K562 (cell line): ENCODE results near the gene ELMO1. TPM values are rescaled to one million over a fixed set of nuclear protein-coding genes. Genes with fewer than 3 reads are reported as not detected.

Experiments used
- ATAC-seq: fragments of 200-7000 bp; cut with Tn5 transposase; 3 replicates; pipeline ENCODE4 v1.9.1; 2020; ENCODE audit warnings: moderate library complexity
- BruUV-seq: library from RNA; stranded (reverse); fragments of 400-500 nt; replicated peaks from 2 replicates; lab custom pipeline; 2021; lab: Mats Ljungman, UMichigan
- CTCF ChIA-PET: fragments of 300-600 bp; formaldehyde crosslinking; extraction: SDS; loops from one replicate; lab custom pipeline; 2021; ENCODE audit warnings: low intra/inter-chr PET ratio; lab: Yijun Ruan, JAX
- POLR2A ChIA-PET: fragments of 300-600, 350-650 bp; sonication (Branson Sonifier 250); formaldehyde crosslinking; extraction: SDS; loops from one replicate; lab custom pipeline; 2021; ENCODE audit warnings: antibody characterized with exemption, inconsistent platforms; lab: Yijun Ruan, JAX
- DNase-seq, 4 experiments: peaks; one replicate each; pipeline versions ENCODE4 v3.0.0 to v3.0.0-alpha.2; 2011 to 2018; ENCODE audit warnings: low spot score in 3 of 4, mixed read lengths in 3 of 4; ENCODE audit errors: extremely low read depth in 1 of 4
- FAIRE-seq: peaks from 2 replicates; lab custom pipeline; 2011; peaks lifted over from hg19 to GRCh38; lab: Jason Lieb, UNC
- H2AFZ ChIP-seq: 2 replicates; pipeline ENCODE4 v1.6.0; 2011; ENCODE audit warnings: low read depth, low read length, control low read depth, inconsistent platforms
- H3K27ac ChIP-seq: fragments of 200-600 bp; 3 replicates; pipeline ENCODE4 v1.8.0; 2011; ENCODE audit warnings: low read depth, mild to moderate bottlenecking, control low read depth, inconsistent platforms, low read length, moderate library complexity, mixed read lengths; ENCODE audit errors: extremely low read depth
- H3K27me3 ChIP-seq, 2 experiments: fragments of 300-600 bp in 1 of 2; 2 replicates in 1 of 2; 3 replicates in 1 of 2; pipeline versions ENCODE4 v1.6.0 to v1.8.0; 2011; ENCODE audit warnings: inconsistent platforms in 2 of 2, low read length in 2 of 2, mild to moderate bottlenecking in 1 of 2, mixed read lengths in 1 of 2, moderate library complexity in 1 of 2; ENCODE audit not compliant: control insufficient read depth in 2 of 2, insufficient read depth in 2 of 2
- H3K36me3 ChIP-seq: fragments of 300-600 bp; 3 replicates; pipeline ENCODE4 v1.8.0; 2011; ENCODE audit warnings: mild to moderate bottlenecking, low read length, inconsistent platforms; ENCODE audit not compliant: control insufficient read depth, insufficient read depth
- H3K4me1 ChIP-seq, 2 experiments: fragments of 200-600 bp in 1 of 2; replicated peaks in 1 of 2; 2 replicates in 1 of 2; 3 replicates in 1 of 2; pipeline versions ENCODE4 v1.5.1 to v1.8.0; 2011; ENCODE audit warnings: inconsistent platforms in 2 of 2, low read length in 2 of 2, mild to moderate bottlenecking in 1 of 2, mixed read lengths in 1 of 2, moderate library complexity in 1 of 2; ENCODE audit not compliant: control insufficient read depth in 2 of 2, insufficient read depth in 2 of 2
- H3K4me2 ChIP-seq: 2 replicates; pipeline ENCODE4 v1.6.1; 2011; ENCODE audit warnings: low read length, control low read depth, inconsistent platforms, mixed read lengths; ENCODE audit not compliant: insufficient read depth
- H3K4me3 ChIP-seq: fragments of 200-600 bp; sonication (generic), shearing (Covaris generic); 2 replicates; pipeline ENCODE4 v1.5.1; 2016; ENCODE audit warnings: control low read depth, inconsistent platforms
- H3K79me2 ChIP-seq: fragments of 200-600 bp; 3 replicates; pipeline ENCODE4 v1.8.0; 2011; ENCODE audit warnings: low read length, inconsistent platforms; ENCODE audit not compliant: control insufficient read depth, insufficient read depth
- H3K9ac ChIP-seq, 2 experiments: 2 replicates each; pipeline versions ENCODE4 v1.6.0 to v1.6.1; 2011; ENCODE audit warnings: low read depth in 2 of 2, low read length in 2 of 2, control low read depth in 1 of 2, inconsistent platforms in 1 of 2, mild to moderate bottlenecking in 1 of 2, mixed read lengths in 1 of 2; ENCODE audit not compliant: insufficient read depth in 1 of 2
- H3K9me1 ChIP-seq: one replicate; pipeline ENCODE4 v1.6.0; 2011; ENCODE audit warnings: inconsistent platforms, mild to moderate bottlenecking, low read length, moderate library complexity; ENCODE audit not compliant: control insufficient read depth, insufficient read depth
- H3K9me3 ChIP-seq: replicated peaks from 2 replicates; pipeline ENCODE4 v1.5.1; 2011; ENCODE audit warnings: low read depth, low read length, inconsistent platforms; ENCODE audit not compliant: control insufficient read depth, insufficient read depth
- H4K20me1 ChIP-seq: replicated peaks from 2 replicates; pipeline ENCODE4 v1.6.1; 2011; ENCODE audit warnings: low read length, inconsistent platforms, mixed read lengths; ENCODE audit not compliant: control insufficient read depth, insufficient read depth
- C11orf30 ChIP-seq: fragments of 450-650 bp; IDR thresholded peaks from 2 replicates; pipeline ENCODE4 v1.6.1; 2016; ENCODE audit warnings: low read depth, mild to moderate bottlenecking
- ELF2 ChIP-seq: fragments of 250-450 bp; sonication (Bioruptor Pico); IDR thresholded peaks from 2 replicates; pipeline ENCODE4 v1.5.0; 2021; ENCODE audit warnings: mild to moderate bottlenecking
- GABPA ChIP-seq: fragments of 200-800 bp; sonication (Bioruptor generic); conservative IDR thresholded peaks from 2 replicates; pipeline ENCODE4 v1.6.1; 2016; ENCODE audit warnings: low read depth, missing genetic modification characterization, missing compliant biosample characterization
- HNRNPLL ChIP-seq: fragments of 200-400 bp; formaldehyde crosslinking; IDR thresholded peaks from 2 replicates; pipeline ENCODE4 v1.6.1; 2017; ENCODE audit warnings: low read length, low read depth, mild to moderate bottlenecking; ENCODE audit not compliant: poor library complexity, severe bottlenecking
- MYNN ChIP-seq, 2 experiments: sonication (generic); formaldehyde crosslinking in 1 of 2; IDR thresholded peaks; 2 replicates each; pipeline versions ENCODE4 v1.5.0 to v1.6.1; 2016 to 2020; ENCODE audit warnings: antibody characterized with exemption in 1 of 2, missing genetic modification reagents in 1 of 2
- NFIX ChIP-seq: fragments of 250-450 bp; sonication (Bioruptor Pico); IDR thresholded peaks from 2 replicates; pipeline ENCODE4 v1.4.0; 2020; ENCODE audit warnings: low read depth, mild to moderate bottlenecking, moderate library complexity
- NFXL1 ChIP-seq: fragments of 450-650 bp; formaldehyde crosslinking; IDR thresholded peaks from 2 replicates; pipeline ENCODE4 v1.4.0; 2021; ENCODE audit warnings: mild to moderate bottlenecking
- RFX1 ChIP-seq: fragments of 450-650 bp; IDR thresholded peaks from 2 replicates; pipeline ENCODE4 v1.6.1; 2016; ENCODE audit warnings: mild to moderate bottlenecking, moderate library complexity
- SREBF1 ChIP-seq: fragments of 150-350 bp; IDR thresholded peaks from 2 replicates; pipeline ENCODE4 v1.6.1; 2014; ENCODE audit warnings: antibody characterized with exemption, low read depth, low read length, borderline replicate concordance
- STAG1 ChIP-seq: sonication (generic); formaldehyde crosslinking; IDR thresholded peaks from 2 replicates; pipeline ENCODE4 v1.5.0; 2020; ENCODE audit warnings: missing genetic modification reagents, borderline replicate concordance
- ZNF354B ChIP-seq: fragments of 250-450 bp; sonication (Bioruptor Pico); IDR thresholded peaks from 2 replicates; pipeline ENCODE4 v1.4.0; 2020
- WGBS: fragments of 100-300 bp; shearing (Covaris generic); methylation state at CpG from one replicate; pipeline ENCODE4 v1.1.6; 2016; ENCODE audit warnings: low coverage, mixed read lengths; ENCODE audit not compliant: insufficient coverage; ENCODE audit errors: missing lambda C conversion rate; 5-methylcytosine and 5-hydroxymethylcytosine counted together
- in situ Hi-C: fragments of 300-500 bp; cut with MboI; formaldehyde crosslinking; loops from 4 replicates; pipeline ENCODE4 v1.15.0; 2018; ENCODE audit warnings: inconsistent platforms, mixed read lengths
- intact Hi-C: fragments of 100-400 bp; cut with micrococcal nuclease; formaldehyde crosslinking; loops from 2 replicates; pipeline ENCODE4 v1.14.2; 2022
- polyA plus RNA-seq, 8 experiments: library from polyadenylated mRNA; depleted of rRNA in 4 of 8; stranded (reverse) in 5 of 8; unstranded in 3 of 8; fragments of >200 nt; fragmentation: Nextera tagmentation in 2 of 8; fragmentation: Illumina TruSeq in 1 of 8; extraction: Ambion mirVana in 2 of 8; extraction: Trizol in 1 of 8; gene quantifications; 2 replicates each; pipeline versions ENCODE4 v1.2.1 to v1.2.3, GENCODE V29; 2011 to 2014; ENCODE audit warnings: inconsistent platforms in 1 of 8, missing spikeins in 1 of 8
- total RNA-seq, 7 experiments: library from RNA; depleted of rRNA in 6 of 7; stranded (reverse); fragments of >200 nt in 6 of 7; fragmentation: Illumina TruSeq in 2 of 7; extraction: Trizol in 2 of 7; gene quantifications; 2 replicates each; pipeline versions ENCODE4 v1.2.1 to v1.2.3, GENCODE V29; 2011 to 2021; ENCODE audit warnings: low replicate concordance in 1 of 7

The ELMO1 gene
- total and polyA plus RNA-seq, 9 of the 15 experiments (the other 6 are each of a cell fraction or from before 2014, with no cell fraction given): 0.36 to 7.2 (median 3.6) TPM

GRCh38 chr7:36939816-36940215 lies 508.8 kb downstream of the ELMO1 start:
- WGBS: 1% methylated on average over 4 of the region's 4 CpGs
- no peaks in the 10 kb centered on the region for H3K27me3 ChIP-seq
- TF ChIP-seq NFIX: no peak
- no peak for TF ChIP-seq STAG1 (CRISPR knock-in tag)
- TF ChIP-seq RFX1: no peak
- no peak for TF ChIP-seq ELF2 (CRISPR knock-in tag)
- no peak for TF ChIP-seq C11orf30
- no peak for TF ChIP-seq HNRNPLL
- TF ChIP-seq NFXL1 (CRISPR knock-in tag): no peak
- TF ChIP-seq SREBF1: no peak
- no peak for TF ChIP-seq ZNF354B (CRISPR knock-in tag)
- TF ChIP-seq GABPA (tag): no peak
- TF ChIP-seq MYNN (IDR thresholded peaks at IDR 0.05): no peak
- TF ChIP-seq MYNN (CRISPR knock-in tag; IDR thresholded peaks at IDR 0.05): no peak
- TF ChIP-seq, all 486 proteins: peak for 0
- no peaks in the 10 kb centered on the region for H4K20me1 ChIP-seq
- H3K27ac ChIP-seq: no peak overlapping the region
- H3K79me2 ChIP-seq: no peaks in the 10 kb centered on the region
- no peak overlapping the region for H3K9ac ChIP-seq
- ATAC-seq (no peak), FAIRE-seq (no peak), DNase-seq (no peak)
- no peak overlapping the region for H2AFZ ChIP-seq
- no peaks in the 10 kb centered on the region for H3K9me3 ChIP-seq
- H3K4me1 ChIP-seq: no peaks in the 10 kb centered on the region
- intact Hi-C loops: no loop called here
- H3K36me3 ChIP-seq: no peaks in the 10 kb centered on the region
- BruUV-seq: no TSS peak
- in situ Hi-C loops: no loop called here
- POLR2A ChIA-PET: no interaction called here
- H3K4me2 ChIP-seq: no peak overlapping the region
- CTCF ChIA-PET: no interaction called here
- no peak overlapping the region for H3K4me3 ChIP-seq
- H3K9me1 ChIP-seq: no peaks in the 10 kb centered on the region
